Measurements from ENCODE around the gene MCCD1.
"Not testable (repeated sequence)": the region's sequence is repeated elsewhere in the genome, so short reads cannot be mapped to it uniquely, and the experiment has no call there.

Gene MCCD1

GRCh38 chr6:31546958-31547726 lies 18.4 kb downstream of the MCCD1 start, which contains the start of gene NFKBIL1:
NFKBIL1 (plus strand) TSS chr6:31547608; CDS start chr6:31547695, 87 bp downstream.
- DNase-seq (ENCODE audit: low read depth, low spot score), result peak; percentile 85
- ChIA-PET POLR2A (interaction anchor here (0.5 to 1.6 kb wide), 8 partner anchors 12 to 289 kb away, joined by 3 to 6 read pairs (median 4); partner anchors contain the start of gene HSPA1B), CTCF (interaction anchor here (0.8 to 38.4 kb wide), 14 partner anchors 9 to 405 kb away, joined by 3 to 1569 read pairs (median 4); partner anchors contain the start of genes GPANK1, LST1, LTB and MICB)
- peak within 1 kb of the TSS; percentile 64 for H3K4me3 ChIP-seq (ENCODE audit: low read depth, low read length)
- TF ChIP-seq CTCF (IDR thresholded peaks at IDR 0.05; ENCODE audit: insufficient read depth, low read length, missing control alignments), result no peak

- DNase-seq (ENCODE audit: low read depth, low spot score), result no peak
- ChIA-PET CTCF (interaction anchor here (1.0 to 38.4 kb wide), 5 partner anchors 15 to 77 kb away, joined by 3 to 1569 read pairs (median 3); partner anchors contain the start of genes LST1, LTB, NCR3 and TNF), POLR2A (interaction anchor here (0.8 to 1.6 kb wide), 6 partner anchors 11 to 288 kb away, joined by 3 to 6 read pairs (median 4); partner anchors contain the start of gene HSPA1B)
- peak overlapping the region; percentile 58 for H3K4me3 ChIP-seq (ENCODE audit: low read depth, low read length)
- TF ChIP-seq CTCF (IDR thresholded peaks at IDR 0.05; ENCODE audit: insufficient read depth, low read length, missing control alignments), result no peak
These were observed 19.2 kb downstream of the MCCD1 start for GRCh38 chr6:31547727-31548543.

DNA sequence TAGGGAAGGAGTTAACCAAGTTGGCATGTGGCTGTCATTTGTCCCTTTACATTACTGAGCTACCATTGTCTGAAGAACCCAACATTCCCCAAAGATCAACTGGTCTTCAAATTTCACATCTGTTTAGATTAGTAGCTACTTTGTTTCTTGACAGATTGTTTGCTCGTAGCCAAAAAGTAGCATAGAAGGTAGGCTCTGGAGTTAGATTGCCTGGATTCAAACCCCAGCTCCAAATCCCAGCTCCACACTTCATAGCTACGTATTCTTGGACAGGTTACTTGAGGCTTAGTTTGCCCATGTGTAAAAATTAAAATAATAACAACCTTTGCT lies 19.7 kb downstream of the MCCD1 start:
- ChIA-PET POLR2A (interaction anchor here (1.6 kb wide), 1 partner anchor 279 kb away, joined by 5 read pairs; the partner anchor contains the start of gene HSPA1B), CTCF (interaction anchor here (1.0 to 38.4 kb wide), 4 partner anchors 15 to 77 kb away, joined by 3 to 1569 read pairs (median 3); partner anchors contain the start of genes LST1, LTB, NCR3 and TNF)
- TF ChIP-seq CTCF (IDR thresholded peaks at IDR 0.05; ENCODE audit: insufficient read depth, low read length, missing control alignments), result no peak
- H3K4me3 ChIP-seq (ENCODE audit: low read depth, low read length), result peak overlapping the region; percentile 58
- no peak for DNase-seq (ENCODE audit: low read depth, low spot score)

DNA sequence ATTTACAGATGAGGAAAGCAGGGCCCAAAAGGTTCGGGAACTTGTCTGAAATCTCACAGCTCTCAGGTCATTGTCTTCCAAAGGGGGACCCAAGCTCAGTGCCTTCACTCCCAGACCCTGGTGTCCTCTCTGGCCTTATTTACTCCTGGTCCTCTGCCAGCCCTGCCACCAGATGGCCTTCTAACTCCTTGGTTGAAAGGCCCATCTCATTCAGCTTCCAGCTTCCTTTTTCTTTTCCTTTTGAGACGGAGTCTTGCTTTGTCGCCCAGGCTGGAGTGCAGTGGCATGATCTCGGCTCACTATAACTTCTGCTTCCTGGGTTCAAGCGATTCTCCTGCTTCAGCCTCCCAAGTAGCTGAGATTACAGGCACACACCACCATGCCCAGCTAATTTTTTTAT lies 22.6 kb downstream of the MCCD1 start:
- POLR2A ChIA-PET; H3K4me3 ChIP-seq (ENCODE audit: low read depth, low read length); DNase-seq (ENCODE audit: low read depth, low spot score): not testable (repeated sequence)
- TF ChIP-seq CTCF (IDR thresholded peaks at IDR 0.05; ENCODE audit: insufficient read depth, low read length, missing control alignments), result peak; percentile 21
- CTCF ChIA-PET, result interaction anchor here (0.9 to 38.4 kb wide), 8 partner anchors 9 to 320 kb away, joined by 3 to 1569 read pairs (median 4); partner anchors contain the start of genes LST1, LTB, NCR3 and TNF

GRCh38 chr6:31556307-31556706 lies 27.5 kb downstream of the MCCD1 start:
- ChIA-PET CTCF (interaction anchor here (4.7 to 38.4 kb wide), 2 partner anchors 11 to 32 kb away, joined by 17 to 1569 read pairs; partner anchors contain the start of genes ATP6V1G2, LST1, LTB and NCR3), POLR2A (no interaction called here)
- no peak for DNase-seq (ENCODE audit: low read depth, low spot score)
- H3K4me3 ChIP-seq (ENCODE audit: low read depth, low read length), result no peak overlapping the region
- no peak for TF ChIP-seq CTCF (IDR thresholded peaks at IDR 0.05; ENCODE audit: insufficient read depth, low read length, missing control alignments)

Data from AG04449 (cell line).